BE2C (cell line): Measurements from ENCODE around the gene DGAT2.
"Not testable (repeated sequence)": the region's sequence is repeated elsewhere in the genome, so short reads cannot be mapped to it uniquely, and the experiment has no call there.

ENCODE experiments used
- DNase-seq: peaks from one replicate; pipeline ENCODE4 v3.0.0-alpha.2; 2020
- H3K27me3 ChIP-seq: fragments of 250-450 bp; sonication (Bioruptor Pico); 2 replicates; pipeline ENCODE4 v1.5.1; 2020; ENCODE audit warnings: mild to moderate bottlenecking
- H3K36me3 ChIP-seq: fragments of 250-450 bp; sonication (Bioruptor Pico); 2 replicates; pipeline ENCODE4 v1.5.1; 2020; ENCODE audit warnings: mild to moderate bottlenecking
- H3K4me1 ChIP-seq: fragments of 250-450 bp; sonication (Bioruptor Pico); 2 replicates; pipeline ENCODE4 v1.5.1; 2020
- H3K4me3 ChIP-seq: 2 replicates; pipeline ENCODE4 v1.5.1; 2011; ENCODE audit warnings: low read depth, low read length
- H3K9me3 ChIP-seq: fragments of 250-450 bp; sonication (Bioruptor Pico); 2 replicates; pipeline ENCODE4 v1.5.1; 2020
- TF ChIP-seq, protein P1 (sequence below): IDR thresholded peaks from 2 replicates; pipeline ENCODE4 v1.5.1; 2012; ENCODE audit warnings: mild to moderate bottlenecking, low read depth, low read length

Gene DGAT2

DNA sequence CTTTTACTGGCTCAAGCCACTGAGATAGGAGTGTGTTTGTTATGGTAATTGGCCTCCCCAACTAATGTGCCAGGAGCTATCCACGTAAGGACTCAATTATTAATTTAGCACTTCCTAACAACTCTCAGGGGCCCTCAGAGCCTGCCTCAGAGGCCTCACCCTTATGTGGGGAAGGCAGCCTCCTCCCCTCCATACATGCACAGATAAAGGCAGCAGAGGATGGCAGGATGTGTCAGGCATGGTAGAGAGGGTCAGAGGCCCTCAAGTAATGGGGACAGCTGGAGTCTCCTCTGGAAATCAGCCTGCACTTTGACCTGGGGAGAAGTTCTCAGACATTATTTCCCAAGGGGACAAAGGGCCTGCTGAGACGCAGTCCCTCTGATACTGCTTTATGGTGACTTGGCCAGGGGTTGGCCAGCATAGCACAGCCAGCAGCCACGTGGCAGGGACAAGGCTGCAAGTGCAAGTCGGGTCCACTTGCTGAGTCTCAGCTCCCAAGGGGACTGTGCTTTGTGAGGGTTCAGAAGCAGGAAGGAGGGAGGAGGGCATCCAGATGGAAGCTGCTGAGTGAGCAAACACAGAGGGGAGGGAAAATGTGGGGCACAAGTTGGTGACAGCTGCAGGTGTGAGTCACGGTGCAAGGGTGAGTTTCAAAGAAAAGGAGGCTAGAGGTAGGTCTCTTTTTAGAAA, 33.9 kb upstream of the DGAT2 start:
- no peaks in the 10 kb centered on the region for H3K4me1 ChIP-seq
- H3K9me3 ChIP-seq = no peaks in the 10 kb centered on the region
- no peaks in the 10 kb centered on the region for H3K27me3 ChIP-seq
- TF ChIP-seq, protein P1, sequence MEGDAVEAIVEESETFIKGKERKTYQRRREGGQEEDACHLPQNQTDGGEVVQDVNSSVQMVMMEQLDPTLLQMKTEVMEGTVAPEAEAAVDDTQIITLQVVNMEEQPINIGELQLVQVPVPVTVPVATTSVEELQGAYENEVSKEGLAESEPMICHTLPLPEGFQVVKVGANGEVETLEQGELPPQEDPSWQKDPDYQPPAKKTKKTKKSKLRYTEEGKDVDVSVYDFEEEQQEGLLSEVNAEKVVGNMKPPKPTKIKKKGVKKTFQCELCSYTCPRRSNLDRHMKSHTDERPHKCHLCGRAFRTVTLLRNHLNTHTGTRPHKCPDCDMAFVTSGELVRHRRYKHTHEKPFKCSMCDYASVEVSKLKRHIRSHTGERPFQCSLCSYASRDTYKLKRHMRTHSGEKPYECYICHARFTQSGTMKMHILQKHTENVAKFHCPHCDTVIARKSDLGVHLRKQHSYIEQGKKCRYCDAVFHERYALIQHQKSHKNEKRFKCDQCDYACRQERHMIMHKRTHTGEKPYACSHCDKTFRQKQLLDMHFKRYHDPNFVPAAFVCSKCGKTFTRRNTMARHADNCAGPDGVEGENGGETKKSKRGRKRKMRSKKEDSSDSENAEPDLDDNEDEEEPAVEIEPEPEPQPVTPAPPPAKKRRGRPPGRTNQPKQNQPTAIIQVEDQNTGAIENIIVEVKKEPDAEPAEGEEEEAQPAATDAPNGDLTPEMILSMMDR = no peak
- H3K36me3 ChIP-seq = no peaks in the 10 kb centered on the region
- no peak overlapping the region for H3K4me3 ChIP-seq
- DNase-seq = no peak

DNA sequence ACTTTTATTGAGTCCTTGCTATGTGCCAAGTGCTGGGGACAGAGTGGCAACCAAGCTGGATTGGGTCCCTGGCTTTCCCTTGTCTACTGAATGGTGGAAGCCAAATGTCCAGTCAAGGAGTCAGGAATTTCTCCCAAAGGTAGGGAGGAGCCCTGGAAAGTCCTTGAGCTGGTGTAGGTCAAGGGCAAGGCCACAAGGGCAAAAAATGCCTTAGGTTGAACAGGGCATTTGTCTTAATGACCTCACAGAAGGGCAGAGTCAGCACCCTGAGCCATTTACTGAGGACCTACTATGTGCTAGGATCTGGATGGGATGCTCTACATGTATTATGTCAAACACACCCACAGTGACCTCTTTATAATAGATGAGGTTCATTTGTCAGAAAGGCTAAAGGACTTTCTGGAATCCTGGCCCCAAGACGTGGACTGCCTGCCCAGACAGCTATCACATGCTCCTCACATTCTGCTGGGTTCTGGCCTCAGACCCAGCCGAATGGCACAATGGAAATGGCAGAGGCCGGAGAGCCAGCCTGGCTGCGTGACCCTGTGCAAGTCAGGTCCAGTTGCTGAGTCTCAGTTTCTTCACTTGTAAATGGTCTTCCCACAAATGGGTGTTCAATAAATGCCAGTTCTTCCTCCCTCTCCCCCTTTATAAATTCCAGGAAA, 33.3 kb upstream of the DGAT2 start:
- no peaks in the 10 kb centered on the region for H3K36me3 ChIP-seq
- H3K27me3 ChIP-seq = no peaks in the 10 kb centered on the region
- no peak for DNase-seq
- H3K9me3 ChIP-seq = no peaks in the 10 kb centered on the region
- H3K4me3 ChIP-seq = no peak overlapping the region
- H3K4me1 ChIP-seq = no peaks in the 10 kb centered on the region
- TF ChIP-seq, protein P1 = no peak

DNA sequence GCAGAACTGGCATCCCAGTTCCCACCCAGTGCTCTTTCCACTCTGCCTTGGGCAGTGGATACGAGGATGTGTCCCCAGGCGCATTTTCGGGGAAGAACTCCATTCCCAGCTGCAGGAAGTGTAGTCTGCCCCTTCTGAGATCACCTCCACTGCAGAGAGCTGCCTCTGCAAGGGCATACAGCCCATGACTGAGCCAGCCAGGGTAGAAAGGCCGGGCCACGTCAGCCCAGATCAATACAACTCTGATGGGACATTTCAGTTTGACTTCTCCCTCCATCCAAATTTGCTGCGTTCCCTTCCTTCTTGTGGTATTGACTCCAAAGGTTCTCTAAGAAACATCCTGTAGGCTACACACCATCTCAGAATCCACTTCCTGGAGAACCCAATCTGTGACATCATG, 31.3 kb upstream of the DGAT2 start:
- H3K4me1 ChIP-seq = no peaks in the 10 kb centered on the region

DNA sequence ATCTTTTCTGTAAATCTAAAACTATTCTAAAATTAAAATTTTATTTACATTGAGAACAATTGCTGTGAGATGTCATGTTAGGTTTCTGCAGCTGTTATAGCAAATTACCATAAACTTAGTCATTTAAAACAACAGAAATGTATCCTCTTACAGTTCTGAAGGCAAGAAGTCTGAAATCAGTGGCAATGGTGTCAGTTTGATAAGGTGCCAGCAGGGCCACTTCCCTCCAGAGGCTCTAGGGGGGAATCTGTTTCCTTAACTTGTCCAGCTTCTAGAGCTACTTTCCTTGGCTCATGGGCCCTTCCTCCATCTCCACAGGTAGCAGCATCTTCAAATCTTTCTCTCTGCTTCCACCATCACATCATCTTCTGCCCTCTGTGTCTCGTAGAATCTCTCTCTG, 27.9 kb upstream of the DGAT2 start:
- no peak for DNase-seq

More for the DNA sequence above, 31.3 kb upstream of the DGAT2 start:
- Histone ChIP-seq H3K36me3 (no peaks in the 10 kb centered on the region), H3K4me3 (no peak overlapping the region), H3K9me3 (no peaks in the 10 kb centered on the region), H3K27me3 (no peaks in the 10 kb centered on the region)
- DNase-seq = no peak
- TF ChIP-seq, protein P1 = no peak

DNA sequence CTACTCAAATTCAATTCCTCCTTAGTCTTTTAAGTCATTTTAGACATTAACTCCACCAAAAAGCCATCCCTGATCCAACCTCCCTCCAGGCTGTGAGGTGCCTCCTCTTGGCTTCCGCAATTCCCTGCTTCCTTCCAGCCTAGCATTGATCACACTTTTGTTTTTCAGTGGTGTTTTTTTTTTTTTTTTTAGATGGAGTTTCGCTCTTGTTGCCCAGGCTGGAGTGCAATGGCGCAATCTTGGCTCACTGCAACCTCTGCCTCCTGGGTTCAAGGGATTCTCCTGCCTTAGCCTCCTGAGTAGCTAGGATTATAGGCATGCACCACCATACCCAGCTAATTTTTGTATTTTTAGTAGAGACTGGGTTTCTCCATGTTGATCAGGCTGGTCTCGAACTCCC, 25.4 kb upstream of the DGAT2 start:
- not testable (repeated sequence) for H3K4me1 ChIP-seq, H3K4me3 ChIP-seq, H3K27me3 ChIP-seq, H3K9me3 ChIP-seq, H3K36me3 ChIP-seq, DNase-seq

More for the DNA sequence above, 27.9 kb upstream of the DGAT2 start:
- Histone ChIP-seq H3K27me3 (no peaks in the 10 kb centered on the region), H3K36me3 (no peaks in the 10 kb centered on the region), H3K4me3 (no peak overlapping the region), H3K4me1 (no peaks in the 10 kb centered on the region), H3K9me3 (no peaks in the 10 kb centered on the region)
- TF ChIP-seq, protein P1 = no peak

DNA sequence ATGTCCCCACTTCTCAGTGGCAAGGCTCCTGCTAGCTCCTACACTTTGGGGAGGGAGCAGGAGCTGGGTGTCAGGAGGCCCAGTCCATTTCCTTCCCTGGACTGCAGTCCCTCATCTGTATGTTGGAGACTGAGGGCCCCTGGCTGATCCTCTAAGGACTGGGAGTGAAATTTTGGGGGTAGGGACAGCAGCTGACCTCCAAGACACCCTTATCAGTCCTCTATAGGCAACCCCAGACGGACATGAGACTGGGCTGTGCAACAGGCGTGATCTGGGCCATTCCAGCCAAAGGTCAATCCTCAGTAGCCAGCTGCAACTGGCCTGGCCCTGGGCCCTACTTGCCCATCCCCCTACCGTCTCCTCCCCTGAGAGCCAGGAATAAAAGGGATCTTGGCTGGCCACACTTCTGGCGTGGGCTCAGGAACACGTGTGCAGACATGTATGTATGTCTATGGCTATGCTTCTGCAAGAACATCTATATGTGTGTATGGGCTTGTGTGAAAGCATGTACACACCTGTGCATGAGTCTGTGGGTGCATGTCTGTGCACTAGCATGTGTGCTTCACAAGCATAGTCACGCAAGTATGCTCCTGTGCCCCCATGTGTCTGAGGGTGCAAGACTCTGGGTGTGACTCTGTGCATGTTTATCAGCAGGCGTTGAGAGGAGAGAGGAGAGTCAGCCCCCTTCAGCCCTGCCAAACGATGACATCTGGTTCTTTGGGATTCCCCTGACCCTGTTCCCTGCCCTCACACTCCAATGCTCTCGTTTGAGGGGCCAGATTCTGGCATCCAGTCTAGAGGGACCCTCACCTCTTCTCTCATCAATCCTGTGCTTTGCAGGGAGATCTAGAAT, 24.6 kb upstream of the DGAT2 start:
- no peak for DNase-seq
- H3K4me1 ChIP-seq = no peaks in the 10 kb centered on the region
- no peak overlapping the region for H3K4me3 ChIP-seq
- TF ChIP-seq, protein P1 = no peak
- H3K36me3 ChIP-seq = no peaks in the 10 kb centered on the region
- no peaks in the 10 kb centered on the region for H3K9me3 ChIP-seq
- H3K27me3 ChIP-seq = no peaks in the 10 kb centered on the region
